Measurements from ENCODE around the gene PHF3. TPM values are rescaled to one million over a fixed set of nuclear protein-coding genes. Genes with fewer than 3 reads are reported as not detected.

Gene PHF3
- total RNA-seq, 2 experiments from 2014 or later: 45.8 to 47.6 TPM

DNA sequence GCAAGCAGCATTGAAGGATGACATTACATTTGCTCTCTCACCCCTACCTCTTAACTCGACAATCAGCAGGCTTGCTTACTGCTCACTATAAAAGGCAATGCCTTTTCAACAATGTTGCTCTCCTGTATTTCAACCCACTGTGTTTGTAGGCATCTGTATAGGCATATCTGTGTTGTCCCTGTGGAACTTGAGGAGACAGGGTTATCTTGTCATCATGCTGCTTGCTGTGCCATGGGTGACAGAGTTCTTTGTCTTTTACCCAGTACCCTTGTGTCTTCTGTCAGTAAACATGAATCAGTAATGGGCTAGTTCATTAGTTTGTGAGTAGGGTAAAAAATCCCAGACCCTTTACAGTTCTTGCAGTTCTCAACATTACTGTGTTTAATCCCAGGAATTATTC is 25.2 kb downstream of the PHF3 start:
- H3K9me3 Mint-ChIP-seq: no peaks in the 10 kb centered on the region
- CTCF ChIA-PET: no interaction called here
- DNase-seq: no peak
- H3K36me3 Mint-ChIP-seq (ENCODE audit: low read depth): peaks cover 7% of the 10 kb centered on the region
- H3K4me1 Mint-ChIP-seq (ENCODE audit: low read depth): peaks cover 71% of the 10 kb centered on the region
- no peak overlapping the region for H3K27ac Mint-ChIP-seq
- H3K4me3 Mint-ChIP-seq: no peak overlapping the region
- intact Hi-C loops (cut with micrococcal nuclease): loop anchor here (1.0 kb wide), 1 partner anchor 9 kb away; no protein-coding TSS in a partner anchor
- H3K27me3 Mint-ChIP-seq (ENCODE audit: low read depth): no peaks in the 10 kb centered on the region

DNA sequence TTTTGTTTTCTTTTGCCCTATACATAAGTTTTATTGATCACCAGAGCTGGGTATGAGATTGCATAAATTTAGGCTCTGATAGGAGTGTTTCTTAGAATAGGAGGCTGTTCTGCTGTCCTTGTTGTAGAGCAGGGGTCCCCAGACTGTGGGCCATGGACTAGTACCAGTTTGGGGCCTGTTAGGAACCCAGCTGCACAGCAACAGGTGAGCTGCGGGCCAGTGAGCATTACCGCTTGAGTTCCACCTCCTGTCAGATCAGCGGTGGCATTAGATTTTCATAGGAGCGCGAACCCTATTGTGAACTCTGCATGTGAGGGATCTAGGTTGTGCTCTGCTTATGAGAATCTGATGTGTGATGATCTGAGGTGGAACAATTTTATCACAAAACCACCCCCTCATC is 26.2 kb downstream of the PHF3 start:
- CTCF ChIA-PET: no interaction called here
- Mint-ChIP-seq H3K27me3 (ENCODE audit: low read depth) (no peaks in the 10 kb centered on the region), H3K27ac (no peak overlapping the region), H3K4me3 (no peak overlapping the region), H3K9me3 (no peaks in the 10 kb centered on the region), H3K36me3 (ENCODE audit: low read depth) (peaks cover 7% of the 10 kb centered on the region), H3K4me1 (ENCODE audit: low read depth) (peaks cover 69% of the 10 kb centered on the region)
- DNase-seq: no peak
- intact Hi-C loops (cut with micrococcal nuclease): no loop called here

DNA sequence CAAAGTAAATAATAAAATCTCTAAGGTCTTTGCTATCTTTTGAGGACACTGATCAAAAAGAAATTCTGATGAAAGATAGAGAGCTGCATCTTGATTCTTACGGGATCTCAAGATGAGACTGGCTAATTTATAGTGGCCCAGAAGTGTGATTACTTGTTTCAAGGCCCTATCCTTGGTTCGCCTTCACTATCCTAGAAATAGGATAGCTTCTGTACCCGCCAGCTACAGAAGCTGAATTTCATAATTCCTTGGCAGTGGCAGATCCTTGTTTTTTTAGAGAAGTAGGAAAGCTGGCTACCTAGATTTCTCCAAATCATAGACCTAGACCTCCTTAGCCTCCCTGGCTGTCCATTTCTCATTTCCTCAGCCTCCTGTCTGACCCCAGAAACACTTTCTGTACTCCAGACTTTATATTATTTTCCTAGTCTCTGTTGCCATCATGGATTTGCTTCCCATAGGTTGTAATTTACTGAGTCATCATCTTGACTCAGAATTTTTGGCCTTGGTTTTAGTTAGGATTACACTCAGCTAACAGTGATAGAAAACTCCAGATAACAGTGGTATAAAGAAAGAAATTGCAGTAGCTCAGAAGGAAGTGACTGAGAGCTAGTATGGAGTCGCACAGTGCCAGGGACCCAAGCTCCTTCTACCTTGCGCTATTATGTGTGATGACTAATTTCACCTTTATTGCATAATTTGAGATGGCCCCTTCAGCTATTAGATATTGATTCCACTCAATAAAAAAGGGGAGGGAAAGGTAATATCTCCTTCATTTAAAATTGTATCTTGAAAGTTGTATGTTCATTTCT is 27.7 kb downstream of the PHF3 start:
- intact Hi-C loops (cut with micrococcal nuclease): no loop called here
- H3K9me3 Mint-ChIP-seq: no peaks in the 10 kb centered on the region
- no peak overlapping the region for H3K4me3 Mint-ChIP-seq
- peaks cover 62% of the 10 kb centered on the region for H3K4me1 Mint-ChIP-seq (ENCODE audit: low read depth)
- no peak overlapping the region for H3K27ac Mint-ChIP-seq
- DNase-seq: no peak
- peaks cover 4% of the 10 kb centered on the region for H3K36me3 Mint-ChIP-seq (ENCODE audit: low read depth)
- no peaks in the 10 kb centered on the region for H3K27me3 Mint-ChIP-seq (ENCODE audit: low read depth)
- CTCF ChIA-PET: interaction anchor here (0.7 to 1.0 kb wide), 2 partner anchors 14 to 65 kb away, joined by 3 read pairs; no protein-coding TSS in a partner anchor

DNA sequence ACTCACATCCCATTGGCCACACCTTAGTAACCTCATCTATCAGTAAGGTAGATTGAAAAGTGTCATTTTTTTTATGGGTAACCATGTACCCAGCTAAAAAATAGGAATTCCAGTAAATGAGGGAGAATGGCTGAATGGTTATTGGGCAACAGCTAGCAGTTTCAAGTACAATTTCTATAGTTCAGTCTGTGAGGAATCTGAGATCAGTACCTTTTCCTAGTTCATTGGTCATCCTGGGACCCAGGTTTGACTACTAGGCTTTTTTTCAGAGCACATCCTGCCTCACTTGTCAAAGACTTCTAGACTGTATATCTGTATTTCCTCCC is 28.3 kb downstream of the PHF3 start:
- peaks cover 4% of the 10 kb centered on the region for H3K36me3 Mint-ChIP-seq (ENCODE audit: low read depth)
- H3K4me1 Mint-ChIP-seq (ENCODE audit: low read depth): peaks cover 62% of the 10 kb centered on the region
- intact Hi-C loops (cut with micrococcal nuclease): no loop called here
- CTCF ChIA-PET: interaction anchor here (0.7 to 1.0 kb wide), 2 partner anchors 15 to 66 kb away, joined by 3 read pairs; no protein-coding TSS in a partner anchor
- no peaks in the 10 kb centered on the region for H3K9me3 Mint-ChIP-seq
- no peak overlapping the region for H3K4me3 Mint-ChIP-seq
- no peaks in the 10 kb centered on the region for H3K27me3 Mint-ChIP-seq (ENCODE audit: low read depth)
- DNase-seq: no peak
- H3K27ac Mint-ChIP-seq: no peak overlapping the region

DNA sequence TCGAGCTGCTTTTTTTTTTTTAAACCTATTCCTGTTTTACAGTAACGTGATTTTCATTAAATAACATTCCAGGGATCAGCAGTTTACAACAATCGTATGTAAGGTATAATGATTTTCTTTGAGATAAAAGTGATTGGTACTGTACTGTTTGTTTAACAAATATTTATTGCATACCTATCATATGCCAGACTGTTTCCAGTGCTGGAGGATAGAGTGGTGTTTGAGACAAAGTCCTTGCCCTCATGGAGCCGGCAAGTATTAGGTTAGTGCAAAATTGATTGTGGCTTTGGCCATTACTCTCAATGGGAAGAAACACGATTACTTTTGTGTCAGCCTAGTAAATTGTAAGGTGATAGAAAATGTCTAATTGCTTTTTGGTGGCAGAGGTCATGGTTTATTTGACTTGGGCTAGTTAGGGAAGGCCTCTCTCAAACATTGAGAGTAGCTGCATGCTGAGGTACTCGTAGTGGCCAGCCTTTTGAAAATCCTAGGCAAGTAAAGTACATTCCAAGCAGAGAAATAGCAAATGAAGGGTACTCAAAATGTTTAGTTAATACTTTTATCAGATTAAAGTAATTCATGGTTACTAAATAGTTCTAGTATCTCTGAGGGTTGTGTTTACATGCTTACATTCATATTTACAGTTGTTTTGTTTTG is 35.6 kb downstream of the PHF3 start:
- Mint-ChIP-seq H3K36me3 (ENCODE audit: low read depth) (peaks cover 13% of the 10 kb centered on the region), H3K4me3 (no peak overlapping the region), H3K27me3 (ENCODE audit: low read depth) (no peaks in the 10 kb centered on the region), H3K27ac (no peak overlapping the region), H3K4me1 (ENCODE audit: low read depth) (peaks cover 37% of the 10 kb centered on the region), H3K9me3 (no peaks in the 10 kb centered on the region)
- intact Hi-C loops (cut with micrococcal nuclease): no loop called here
- no peak for DNase-seq
- CTCF ChIA-PET: interaction anchor here (0.6 to 0.7 kb wide), 2 partner anchors 11 to 258 kb away, joined by 3 read pairs; no protein-coding TSS in a partner anchor

DNA sequence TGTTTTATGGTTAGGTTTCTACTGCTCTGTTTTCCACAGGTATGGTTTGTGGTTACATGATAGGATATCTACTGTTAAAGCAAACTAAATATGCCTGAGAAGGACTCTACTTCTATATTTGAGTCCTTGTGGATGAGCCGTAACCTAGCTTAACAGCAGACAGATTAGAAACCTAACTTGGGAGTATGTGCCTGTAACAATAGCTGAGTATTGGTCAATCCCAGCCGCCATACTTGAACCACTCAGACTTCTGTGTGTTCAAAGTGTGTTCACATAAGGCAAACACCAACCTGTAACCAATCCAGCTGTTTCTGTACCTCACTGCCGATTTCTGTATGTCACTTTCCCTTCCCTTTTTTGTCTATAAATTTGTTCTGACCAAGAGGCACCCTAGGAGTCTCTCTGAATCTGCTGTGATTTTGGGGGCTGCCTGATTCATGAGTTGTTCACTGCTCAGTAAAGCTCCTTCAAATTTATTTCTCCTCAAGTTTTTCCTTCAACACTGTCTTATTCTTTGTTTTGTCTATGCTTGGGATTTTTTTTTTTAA is 37.1 kb downstream of the PHF3 start:
- H3K4me1 Mint-ChIP-seq (ENCODE audit: low read depth): peaks cover 29% of the 10 kb centered on the region
- CTCF ChIA-PET: interaction anchor here (0.7 kb wide), 1 partner anchor 76 kb away, joined by 3 read pairs; no protein-coding TSS in a partner anchor
- intact Hi-C loops (cut with micrococcal nuclease): no loop called here

DNA sequence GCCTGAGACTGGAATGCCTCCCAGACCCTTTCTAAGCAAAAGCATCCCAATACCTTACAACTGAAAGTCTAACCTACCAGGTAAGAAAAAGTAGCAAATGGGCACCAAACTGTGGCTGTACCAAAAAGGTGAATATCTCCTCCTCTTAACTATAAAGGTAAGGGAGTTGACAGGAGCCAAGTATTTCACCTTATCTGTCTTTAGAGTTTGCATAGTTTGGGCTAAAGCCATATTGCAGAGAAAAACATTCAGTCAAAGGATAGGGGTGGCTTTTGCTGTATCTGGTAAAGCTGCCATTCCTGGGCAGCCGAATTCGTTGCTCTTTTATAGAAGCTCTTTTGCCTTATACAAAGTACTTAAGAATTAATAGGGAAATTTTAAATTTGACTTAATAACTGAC is 38.1 kb downstream of the PHF3 start:
- H3K4me1 Mint-ChIP-seq (ENCODE audit: low read depth): peaks cover 26% of the 10 kb centered on the region

More for the DNA sequence above, 37.1 kb downstream of the PHF3 start:
- H3K9me3 Mint-ChIP-seq: no peaks in the 10 kb centered on the region
- peaks cover 13% of the 10 kb centered on the region for H3K36me3 Mint-ChIP-seq (ENCODE audit: low read depth)
- DNase-seq: no peak
- no peak overlapping the region for H3K27ac Mint-ChIP-seq
- no peak overlapping the region for H3K4me3 Mint-ChIP-seq
- H3K27me3 Mint-ChIP-seq (ENCODE audit: low read depth): no peaks in the 10 kb centered on the region

DNA sequence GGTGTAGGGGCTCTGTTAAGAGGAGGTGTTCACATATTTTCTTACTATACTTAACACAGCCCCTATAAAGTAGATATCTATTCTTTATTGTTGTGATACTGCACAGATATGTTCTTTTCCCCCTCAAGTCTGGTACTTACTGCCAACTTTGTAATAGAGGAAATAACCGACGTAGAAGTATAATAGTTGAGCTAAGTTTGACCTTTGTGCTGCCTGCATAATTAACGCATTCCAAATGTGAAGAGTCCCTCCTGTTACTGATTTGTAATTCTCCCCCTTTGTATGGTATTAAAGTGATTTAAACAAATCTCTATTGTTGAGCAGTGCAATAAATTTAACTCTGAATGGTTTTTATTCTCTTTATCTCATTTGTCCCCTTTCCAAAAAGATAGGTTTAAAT is 39.0 kb downstream of the PHF3 start:
- CTCF ChIA-PET: no interaction called here
- DNase-seq: no peak
- no peaks in the 10 kb centered on the region for H3K27me3 Mint-ChIP-seq (ENCODE audit: low read depth)
- H3K9me3 Mint-ChIP-seq: no peaks in the 10 kb centered on the region
- H3K4me3 Mint-ChIP-seq: no peak overlapping the region
- no peak overlapping the region for H3K27ac Mint-ChIP-seq
- intact Hi-C loops (cut with micrococcal nuclease): no loop called here
- H3K4me1 Mint-ChIP-seq (ENCODE audit: low read depth): peaks cover 28% of the 10 kb centered on the region
- H3K36me3 Mint-ChIP-seq (ENCODE audit: low read depth): peaks cover 15% of the 10 kb centered on the region

More for the DNA sequence above, 38.1 kb downstream of the PHF3 start:
- CTCF ChIA-PET: no interaction called here
- H3K27me3 Mint-ChIP-seq (ENCODE audit: low read depth): no peaks in the 10 kb centered on the region
- no peak overlapping the region for H3K27ac Mint-ChIP-seq
- intact Hi-C loops (cut with micrococcal nuclease): no loop called here
- no peak overlapping the region for H3K4me3 Mint-ChIP-seq
- H3K36me3 Mint-ChIP-seq (ENCODE audit: low read depth): peaks cover 13% of the 10 kb centered on the region
- DNase-seq: no peak
- H3K9me3 Mint-ChIP-seq: no peaks in the 10 kb centered on the region

DNA sequence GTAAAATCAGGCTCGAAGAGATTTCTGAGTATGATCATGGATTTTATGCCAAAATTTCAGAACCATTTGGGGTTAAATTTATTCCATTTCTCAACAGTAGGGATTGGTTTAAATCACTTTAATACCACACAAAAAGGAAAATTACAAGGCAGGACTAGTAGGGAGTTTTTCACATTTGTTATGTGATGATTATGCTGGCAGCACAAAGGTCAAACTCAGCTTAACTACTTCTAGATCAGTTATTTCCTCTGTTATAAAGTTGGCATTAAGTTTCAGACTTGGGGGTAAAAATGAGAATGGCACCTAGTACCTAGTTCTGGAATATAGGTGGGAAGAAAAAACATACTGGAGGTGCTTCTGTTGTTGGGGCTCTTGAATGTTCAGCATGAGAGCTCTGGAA is 39.5 kb downstream of the PHF3 start:
- Mint-ChIP-seq H3K4me1 (ENCODE audit: low read depth) (peaks cover 29% of the 10 kb centered on the region), H3K36me3 (ENCODE audit: low read depth) (peaks cover 17% of the 10 kb centered on the region), H3K9me3 (no peaks in the 10 kb centered on the region), H3K4me3 (no peak overlapping the region), H3K27ac (no peak overlapping the region), H3K27me3 (ENCODE audit: low read depth) (no peaks in the 10 kb centered on the region)
- no peak for DNase-seq
- intact Hi-C loops (cut with micrococcal nuclease): no loop called here
- CTCF ChIA-PET: no interaction called here

DNA sequence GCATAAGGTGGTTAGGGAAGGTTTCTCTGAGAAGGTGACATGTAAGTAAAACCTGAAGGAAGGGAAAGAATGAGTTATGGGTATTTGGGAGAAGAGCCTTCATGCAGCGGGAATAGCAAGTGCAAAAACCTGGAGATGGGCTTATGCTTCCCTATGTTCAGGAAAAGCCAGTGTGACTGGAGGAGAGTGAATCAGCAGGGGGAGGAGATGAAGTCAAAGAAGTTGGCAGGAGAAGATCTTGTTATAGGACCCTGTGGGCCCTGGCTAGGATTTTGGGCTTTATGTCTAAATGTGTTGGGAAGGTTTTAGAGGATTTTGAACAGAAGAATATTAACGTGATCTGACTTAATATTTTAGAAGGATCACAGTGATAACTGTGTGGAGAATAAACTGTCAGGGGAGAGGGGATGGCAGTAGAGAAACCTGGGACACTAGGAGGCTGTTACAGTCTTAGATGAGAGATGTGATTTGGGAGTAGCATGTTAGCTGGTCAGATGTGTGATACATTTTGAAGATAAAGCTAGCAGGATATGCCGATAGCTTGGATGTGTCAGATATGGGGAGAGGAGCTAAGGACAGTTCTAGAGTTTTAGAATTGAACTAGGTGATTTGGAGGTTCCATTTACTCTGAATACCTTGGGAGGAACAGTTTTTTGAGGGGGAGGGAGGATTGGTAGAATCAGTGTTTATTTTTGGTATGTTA is 41.0 kb downstream of the PHF3 start:
- no peak overlapping the region for H3K27ac Mint-ChIP-seq
- DNase-seq: no peak
- CTCF ChIA-PET: no interaction called here
- H3K4me1 Mint-ChIP-seq (ENCODE audit: low read depth): peaks cover 34% of the 10 kb centered on the region
- no peaks in the 10 kb centered on the region for H3K9me3 Mint-ChIP-seq
- peaks cover 21% of the 10 kb centered on the region for H3K36me3 Mint-ChIP-seq (ENCODE audit: low read depth)
- no peak overlapping the region for H3K4me3 Mint-ChIP-seq
- no peaks in the 10 kb centered on the region for H3K27me3 Mint-ChIP-seq (ENCODE audit: low read depth)
- intact Hi-C loops (cut with micrococcal nuclease): loop anchor here (2.0 kb wide), 1 partner anchor 40 kb away; no protein-coding TSS in a partner anchor

DNA sequence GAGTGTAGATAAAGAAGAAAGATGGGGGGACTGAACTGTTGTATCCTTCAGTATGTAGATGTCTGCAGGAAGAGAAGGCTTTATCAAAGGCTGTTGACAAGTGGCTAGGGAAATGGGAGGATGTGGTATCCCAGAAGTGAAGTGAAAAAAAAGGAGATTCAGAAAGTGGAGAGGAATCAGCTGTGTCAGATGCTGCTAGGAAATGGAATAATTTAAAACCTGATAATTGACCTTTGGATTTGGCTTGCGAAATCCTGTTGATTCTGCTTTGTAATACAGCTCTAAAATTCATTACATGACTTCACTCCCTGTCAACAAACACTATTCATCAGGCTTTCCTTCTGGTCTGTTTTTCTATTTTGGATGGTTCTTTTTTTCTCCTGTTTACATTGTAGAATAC is 41.7 kb downstream of the PHF3 start:
- no peaks in the 10 kb centered on the region for H3K9me3 Mint-ChIP-seq
- H3K4me3 Mint-ChIP-seq: no peak overlapping the region
- H3K27ac Mint-ChIP-seq: no peak overlapping the region
- CTCF ChIA-PET: no interaction called here
- peaks cover 34% of the 10 kb centered on the region for H3K4me1 Mint-ChIP-seq (ENCODE audit: low read depth)
- DNase-seq: no peak
- intact Hi-C loops (cut with micrococcal nuclease): loop anchor here (2.0 kb wide), 1 partner anchor 40 kb away; no protein-coding TSS in a partner anchor
- peaks cover 20% of the 10 kb centered on the region for H3K36me3 Mint-ChIP-seq (ENCODE audit: low read depth)
- no peaks in the 10 kb centered on the region for H3K27me3 Mint-ChIP-seq (ENCODE audit: low read depth)

DNA sequence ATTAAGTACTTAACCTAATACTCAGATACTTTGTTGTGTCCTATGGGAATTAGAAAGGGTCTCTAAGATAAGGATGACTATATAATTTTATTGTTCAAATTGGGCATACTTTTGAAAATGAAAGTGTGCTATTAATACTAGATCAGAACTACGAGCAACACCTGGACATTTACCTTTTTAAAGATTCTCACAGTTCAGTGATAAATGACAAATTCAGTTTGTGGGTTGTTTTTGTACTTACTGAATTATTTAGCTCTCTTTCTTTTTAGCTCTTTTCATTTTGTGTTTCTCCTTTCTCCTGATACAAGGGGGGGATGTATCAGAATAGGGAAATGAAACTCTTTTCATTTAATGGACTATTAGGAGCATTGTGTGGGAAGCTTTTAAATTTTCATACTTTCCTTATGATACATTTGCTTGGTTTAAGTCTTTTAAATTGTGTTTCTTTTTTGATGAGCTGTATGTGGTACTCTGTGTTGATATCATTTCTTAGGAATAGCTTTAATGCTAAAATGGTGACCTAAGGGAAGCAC is 47.5 kb downstream of the PHF3 start:
- intact Hi-C loops (cut with micrococcal nuclease): no loop called here
- no peak overlapping the region for H3K4me3 Mint-ChIP-seq
- peaks cover 1% of the 10 kb centered on the region for H3K9me3 Mint-ChIP-seq
- H3K27me3 Mint-ChIP-seq (ENCODE audit: low read depth): no peaks in the 10 kb centered on the region
- DNase-seq: no peak
- H3K36me3 Mint-ChIP-seq (ENCODE audit: low read depth): peaks cover 44% of the 10 kb centered on the region
- CTCF ChIA-PET: interaction anchor here (0.9 to 1.2 kb wide), 2 partner anchors 48 to 110 kb away, joined by 3 read pairs; partner anchors contain the start of gene PHF3
- H3K27ac Mint-ChIP-seq: no peak overlapping the region
- peaks cover 49% of the 10 kb centered on the region for H3K4me1 Mint-ChIP-seq (ENCODE audit: low read depth)

Measured in activated naive CD4-positive, alpha-beta T cell treated with anti-CD3 and anti-CD28 coated beads for 36 hours (primary cell).